Erythroblast (primary cell): ENCODE results near the gene AP2A1.

Source experiments
- GATA1 ChIP-seq: IDR thresholded peaks from 2 replicates; pipeline ENCODE4 v1.6.1; 2011; ENCODE audit warnings: low read depth, mild to moderate bottlenecking, control low read depth, low read length, moderate library complexity
- POLR2A ChIP-seq: IDR thresholded peaks from 2 replicates; pipeline ENCODE4 v1.6.1; 2011; ENCODE audit warnings: mild to moderate bottlenecking, low read length

DNA sequence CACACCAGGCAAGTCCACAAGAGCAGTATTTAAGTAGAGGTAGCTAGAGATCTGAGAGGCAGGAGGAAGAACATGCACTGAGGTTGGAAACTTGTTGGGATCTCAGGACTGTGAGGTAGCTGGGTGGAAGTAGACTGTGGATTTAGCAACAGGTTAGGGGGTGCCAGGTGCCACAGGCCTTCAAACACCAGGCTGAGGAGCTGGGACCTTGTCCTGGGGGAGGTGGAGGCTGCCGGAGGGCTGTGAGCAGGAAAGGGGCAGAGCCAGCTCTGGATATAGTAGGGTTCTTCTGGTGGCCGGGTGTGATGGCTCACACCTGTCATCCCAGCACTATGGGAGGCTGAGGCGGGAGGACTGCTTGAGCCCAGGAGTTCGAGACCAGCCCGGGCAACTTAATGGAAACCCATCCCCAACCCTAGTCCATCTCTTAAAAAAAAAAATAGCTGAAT is 43.2 kb downstream of the AP2A1 start:
- no peak for TF ChIP-seq POLR2A
- TF ChIP-seq GATA1: no peak
